Skeletal muscle tissue (tissue), 4 donors: ENCODE measurements around the gene IL12RB1. TPM values are rescaled to one million over a fixed set of nuclear protein-coding genes. Genes with fewer than 3 reads are reported as not detected.

Source experiments
- H3K27ac ChIP-seq: one replicate; pipeline ENCODE4 v1.7.0; 2013; ENCODE audit warnings: mild to moderate bottlenecking, low read depth, low read length, inconsistent platforms
- H3K27me3 ChIP-seq, 3 donors: one replicate each; pipeline ENCODE4 v1.7.0; 2013; ENCODE audit warnings: low read length in 3 of 3; ENCODE audit not compliant: control insufficient read depth in 3 of 3, insufficient read depth in 3 of 3
- H3K36me3 ChIP-seq, 3 donors: one replicate each; pipeline ENCODE4 v1.7.0; 2013; ENCODE audit warnings: low read length in 3 of 3; ENCODE audit not compliant: control insufficient read depth in 3 of 3, insufficient read depth in 3 of 3
- H3K4me1 ChIP-seq, 3 donors: one replicate each; pipeline ENCODE4 v1.7.0; 2013; ENCODE audit warnings: low read length in 3 of 3, mild to moderate bottlenecking in 3 of 3; ENCODE audit not compliant: control insufficient read depth in 3 of 3, insufficient read depth in 3 of 3
- H3K4me3 ChIP-seq, 3 donors: one replicate each; pipeline ENCODE4 v1.7.0; 2013; ENCODE audit warnings: low read length in 3 of 3
- H3K9ac ChIP-seq, 3 donors: one replicate each; pipeline ENCODE4 v1.7.0; 2013; ENCODE audit warnings: low read length in 3 of 3, mild to moderate bottlenecking in 3 of 3, moderate library complexity in 2 of 3, low read depth in 1 of 3
- H3K9me3 ChIP-seq, 3 donors: one replicate each; pipeline ENCODE4 v1.7.0; 2013; ENCODE audit warnings: low read length in 3 of 3; ENCODE audit not compliant: control insufficient read depth in 3 of 3
- total RNA-seq: library from RNA; depleted of rRNA; stranded (reverse); fragments of >200 nt; gene quantifications from one replicate; pipeline ENCODE4 v1.2.3, GENCODE V29; 2014
- donor health status: Osteomylitis.

IL12RB1 gene
- total RNA-seq, 1 donor from 2014 or later = 0.52 TPM

GRCh38 chr19:18122424-18122823 is 35.7 kb upstream of the IL12RB1 start:
- Histone ChIP-seq H3K9me3 (no peaks in the 10 kb centered on the region), H3K27ac (no peak overlapping the region), H3K4me1 (peaks cover 13 to 17% (median 14%) of the 10 kb centered on the region in 3 donors), H3K9ac (no peak overlapping the region), H3K4me3 (no peak overlapping the region), H3K27me3 (no peaks in the 10 kb centered on the region), H3K36me3 (peaks cover 0 to 16% (median 4%) of the 10 kb centered on the region in 3 donors)

GRCh38 chr19:18121166-18121565 is 34.4 kb upstream of the IL12RB1 start:
- Histone ChIP-seq H3K36me3 (peaks cover 0 to 16% (median 4%) of the 10 kb centered on the region in 3 donors), H3K9me3 (no peaks in the 10 kb centered on the region), H3K9ac (no peak overlapping the region), H3K4me1 (peaks cover 20 to 24% (median 20%) of the 10 kb centered on the region in 3 donors), H3K4me3 (no peak overlapping the region), H3K27me3 (no peaks in the 10 kb centered on the region), H3K27ac (no peak overlapping the region)

GRCh38 chr19:18120127-18120526 is 33.4 kb upstream of the IL12RB1 start:
- Histone ChIP-seq H3K27ac (no peak overlapping the region), H3K9ac (no peak overlapping the region), H3K4me1 (peaks cover 20 to 24% (median 20%) of the 10 kb centered on the region in 3 donors), H3K9me3 (no peaks in the 10 kb centered on the region), H3K27me3 (no peaks in the 10 kb centered on the region), H3K4me3 (no peak overlapping the region), H3K36me3 (peaks cover 0 to 16% (median 4%) of the 10 kb centered on the region in 3 donors)

- no peak overlapping the region for H3K9ac ChIP-seq
- peaks cover 0 to 19% (median 4%) of the 10 kb centered on the region in 3 donors for H3K36me3 ChIP-seq
- H3K4me1 ChIP-seq = peaks cover 20 to 24% (median 20%) of the 10 kb centered on the region in 3 donors
- no peaks in the 10 kb centered on the region for H3K27me3 ChIP-seq
- no peaks in the 10 kb centered on the region for H3K9me3 ChIP-seq
- H3K27ac ChIP-seq = no peak overlapping the region
- no peak overlapping the region for H3K4me3 ChIP-seq
Measured at GRCh38 chr19:18119717-18120105, 33.0 kb upstream of the IL12RB1 start.

- Histone ChIP-seq H3K36me3 (peaks cover 0 to 14% (median 2%) of the 10 kb centered on the region in 3 donors), H3K9ac (peak overlapping the region in 1 of 3 donors; percentile 47), H3K9me3 (no peaks in the 10 kb centered on the region), H3K4me3 (no peak overlapping the region), H3K4me1 (peaks cover 20 to 24% (median 20%) of the 10 kb centered on the region in 3 donors), H3K27me3 (no peaks in the 10 kb centered on the region), H3K27ac (no peak overlapping the region)
Measured at GRCh38 chr19:18119013-18119716, 32.4 kb upstream of the IL12RB1 start.

- H3K36me3 ChIP-seq = peaks cover 0 to 15% (median 0%) of the 10 kb centered on the region in 3 donors
- peak overlapping the region; percentile 51 to 74 (median 53) for H3K9ac ChIP-seq
- peak overlapping the region; percentile 51 to 69 (median 65) for H3K4me3 ChIP-seq
- no peaks in the 10 kb centered on the region for H3K27me3 ChIP-seq
- no peaks in the 10 kb centered on the region for H3K9me3 ChIP-seq
- H3K27ac ChIP-seq = no peak overlapping the region
- peaks cover 20 to 24% (median 20%) of the 10 kb centered on the region in 3 donors for H3K4me1 ChIP-seq
Measured at GRCh38 chr19:18118420-18119012, 31.8 kb upstream of the IL12RB1 start.

- no peak overlapping the region for H3K27ac ChIP-seq
- peaks cover 20 to 24% (median 20%) of the 10 kb centered on the region in 3 donors for H3K4me1 ChIP-seq
- no peaks in the 10 kb centered on the region for H3K27me3 ChIP-seq
- H3K36me3 ChIP-seq = peaks cover 0 to 12% (median 0%) of the 10 kb centered on the region in 3 donors
- peak overlapping the region; percentile 65 to 69 (median 66) for H3K4me3 ChIP-seq
- H3K9me3 ChIP-seq = no peaks in the 10 kb centered on the region
- peak overlapping the region; percentile 51 to 74 (median 53) for H3K9ac ChIP-seq
Measured at GRCh38 chr19:18117692-18118378, 31.1 kb upstream of the IL12RB1 start.

- Histone ChIP-seq H3K9ac (peak overlapping the region; percentile 20 to 45 (median 39)), H3K27ac (no peak overlapping the region), H3K36me3 (peaks cover 0 to 7% (median 0%) of the 10 kb centered on the region in 3 donors), H3K9me3 (no peaks in the 10 kb centered on the region), H3K27me3 (no peaks in the 10 kb centered on the region), H3K4me1 (peaks cover 19 to 24% (median 20%) of the 10 kb centered on the region in 3 donors), H3K4me3 (peak overlapping the region; percentile 64 to 66 (median 64))
Measured at GRCh38 chr19:18117364-18117691, 30.6 kb upstream of the IL12RB1 start.

GRCh38 chr19:18114483-18114882 is 27.7 kb upstream of the IL12RB1 start:
- Histone ChIP-seq H3K4me1 (peaks cover 31 to 37% (median 32%) of the 10 kb centered on the region in 3 donors), H3K9ac (no peak overlapping the region), H3K36me3 (peaks cover 0 to 6% (median 0%) of the 10 kb centered on the region in 3 donors), H3K27ac (no peak overlapping the region), H3K27me3 (peaks cover 0 to 13% (median 0%) of the 10 kb centered on the region in 3 donors), H3K9me3 (no peaks in the 10 kb centered on the region), H3K4me3 (no peak overlapping the region)
